G401.6 (cell line): ENCODE results near the gene CFAP221.

ENCODE experiments used
- FAIRE-seq: peaks from 2 replicates; lab custom pipeline; 2012; peaks lifted over from hg19 to GRCh38; lab: Jason Lieb, UNC

Gene CFAP221

GRCh38 chr2:119544075-119544938, at the start of gene CFAP221:
Gene CFAP221, plus strand, starts transcription at chr2:119544449. Its CDS starts 1,683 bp downstream, at chr2:119546132.
- FAIRE-seq, result no peak

- no peak for FAIRE-seq
Measured at GRCh38 chr2:119495948-119496347, 48.3 kb upstream of the CFAP221 start.

GRCh38 chr2:119496682-119497081, 47.6 kb upstream of the CFAP221 start:
- FAIRE-seq, result no peak

DNA sequence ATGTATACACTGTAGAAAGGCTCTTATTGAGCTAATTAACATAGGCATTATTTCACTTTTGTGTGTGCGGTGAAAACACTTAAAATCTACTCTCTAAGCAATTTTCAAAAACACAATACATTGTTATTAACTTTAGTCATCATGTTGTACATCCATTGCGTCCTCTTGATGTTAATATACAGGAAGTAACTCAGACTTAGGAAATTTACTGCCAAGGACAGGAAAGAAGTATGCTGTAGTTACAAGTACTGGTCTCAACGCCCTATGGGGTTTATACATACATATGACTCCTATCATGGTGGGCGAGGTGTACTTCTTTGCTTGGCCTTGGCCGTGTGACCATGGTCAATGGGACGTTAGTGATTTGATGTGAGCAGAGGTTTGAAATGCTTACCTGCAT, 35.5 kb upstream of the CFAP221 start:
- no peak for FAIRE-seq

DNA sequence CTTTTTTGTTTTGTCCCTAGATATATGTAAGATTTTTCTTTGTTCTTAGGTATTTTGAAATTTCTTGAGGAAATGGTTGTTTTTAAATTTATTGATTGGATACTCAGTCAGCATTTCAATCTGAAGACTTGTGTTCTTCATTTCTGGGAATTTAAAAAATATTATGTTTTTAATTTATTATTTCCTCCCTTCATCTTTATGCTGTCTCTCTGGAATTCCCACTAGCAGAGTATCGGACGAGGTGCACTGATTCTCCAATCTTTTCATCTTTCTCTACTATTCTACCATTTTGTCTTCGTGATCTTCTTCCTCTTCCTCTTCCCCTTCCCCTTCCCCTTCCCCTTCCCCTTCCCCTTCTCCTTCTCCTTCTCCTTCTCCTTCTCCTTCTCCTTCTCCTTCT, 32.3 kb upstream of the CFAP221 start:
- FAIRE-seq, result no peak

GRCh38 chr2:119512946-119513345, 31.3 kb upstream of the CFAP221 start:
- FAIRE-seq, result no peak

- FAIRE-seq, result no peak
Measured at GRCh38 chr2:119513832-119514231, 30.4 kb upstream of the CFAP221 start.

- no peak for FAIRE-seq
Measured at GRCh38 chr2:119516121-119516520, 28.1 kb upstream of the CFAP221 start.

DNA sequence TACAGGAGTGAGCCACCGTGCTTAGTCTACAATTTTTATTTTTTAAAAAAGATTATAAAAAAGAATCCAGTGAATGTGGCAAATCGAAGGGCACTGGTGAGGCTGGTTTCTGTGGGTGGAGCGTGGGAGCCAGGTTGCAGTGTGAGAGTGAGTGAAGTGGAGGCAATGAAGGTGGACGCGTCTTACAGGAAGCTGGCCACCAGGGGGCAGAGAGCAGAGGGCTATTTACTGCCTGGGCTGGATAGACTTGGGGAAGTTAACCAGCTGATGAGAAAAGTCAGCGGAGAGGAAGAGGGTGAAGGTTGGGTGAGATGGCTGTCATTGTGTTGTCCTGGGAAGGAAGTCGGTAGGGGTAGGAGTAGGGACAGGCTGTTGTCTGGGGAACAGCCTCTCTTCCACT, 26.8 kb upstream of the CFAP221 start:
- no peak for FAIRE-seq

DNA sequence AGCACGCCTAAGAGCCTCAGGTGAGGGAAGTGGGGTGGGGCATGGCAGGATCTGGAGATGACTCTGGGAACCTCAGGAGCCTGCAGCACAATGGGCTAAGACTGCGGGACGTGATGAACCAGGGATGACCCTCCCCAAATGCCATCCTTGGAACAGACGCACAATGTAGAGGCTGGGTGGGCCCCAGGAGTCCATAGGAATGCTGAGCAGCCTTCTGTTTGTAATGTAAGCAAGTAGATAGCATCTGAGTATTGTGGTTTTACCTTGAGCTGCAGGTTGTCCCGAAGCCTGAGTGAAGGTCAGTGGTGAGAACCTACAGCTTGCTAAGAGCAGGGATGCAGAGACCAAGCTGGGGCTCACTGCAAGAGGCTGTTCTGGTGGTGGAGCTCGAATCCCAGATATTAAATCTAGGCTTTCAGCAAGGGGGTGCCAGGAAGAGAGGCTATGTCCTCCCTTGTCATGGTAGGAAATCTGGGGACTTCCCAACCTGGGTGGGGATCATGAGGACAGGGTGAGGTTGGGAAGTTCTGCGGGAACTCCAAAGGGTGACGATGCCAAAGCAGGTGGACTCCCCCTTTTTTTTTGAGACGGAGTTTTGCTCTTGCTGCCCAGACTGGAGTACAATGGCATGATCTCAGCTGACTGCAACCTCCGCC, 25.7 kb upstream of the CFAP221 start:
- FAIRE-seq, result no peak

GRCh38 chr2:119519057-119519408, 25.2 kb upstream of the CFAP221 start:
- FAIRE-seq, result no peak

- FAIRE-seq, result no peak
Measured at GRCh38 chr2:119520696-119521432, 23.4 kb upstream of the CFAP221 start.

- no peak for FAIRE-seq
Measured at GRCh38 chr2:119521433-119522050, 22.7 kb upstream of the CFAP221 start.

- no peak for FAIRE-seq
Measured at GRCh38 chr2:119522671-119523070, 21.6 kb upstream of the CFAP221 start.

DNA sequence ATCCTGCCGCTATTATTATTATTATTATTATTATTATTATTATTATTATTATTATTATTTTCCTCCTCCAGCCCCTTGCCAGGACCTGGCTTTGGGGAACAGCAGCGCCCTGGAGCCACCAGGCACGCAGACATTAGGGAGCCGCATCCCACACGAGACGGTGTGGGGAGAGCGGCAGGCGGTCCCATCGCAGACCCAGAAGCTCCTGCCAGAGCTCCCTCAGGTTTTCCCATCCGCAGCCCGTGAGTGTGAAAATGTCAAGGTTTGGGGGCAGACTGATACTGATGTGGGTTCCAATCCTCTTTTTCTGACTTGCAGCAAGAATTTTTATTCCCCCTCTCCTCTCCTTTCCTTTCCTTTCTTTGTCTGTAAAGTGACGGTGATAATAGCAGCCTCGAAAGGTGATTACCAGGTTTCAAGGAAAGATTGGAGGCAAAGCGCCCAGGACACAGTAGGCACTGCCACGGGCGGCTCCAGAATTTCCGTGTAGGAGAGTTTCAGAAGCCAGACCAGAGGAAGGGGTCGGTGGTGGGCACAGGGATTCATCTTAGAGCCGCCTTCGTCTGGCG, 20.8 kb upstream of the CFAP221 start:
- no peak for FAIRE-seq

DNA sequence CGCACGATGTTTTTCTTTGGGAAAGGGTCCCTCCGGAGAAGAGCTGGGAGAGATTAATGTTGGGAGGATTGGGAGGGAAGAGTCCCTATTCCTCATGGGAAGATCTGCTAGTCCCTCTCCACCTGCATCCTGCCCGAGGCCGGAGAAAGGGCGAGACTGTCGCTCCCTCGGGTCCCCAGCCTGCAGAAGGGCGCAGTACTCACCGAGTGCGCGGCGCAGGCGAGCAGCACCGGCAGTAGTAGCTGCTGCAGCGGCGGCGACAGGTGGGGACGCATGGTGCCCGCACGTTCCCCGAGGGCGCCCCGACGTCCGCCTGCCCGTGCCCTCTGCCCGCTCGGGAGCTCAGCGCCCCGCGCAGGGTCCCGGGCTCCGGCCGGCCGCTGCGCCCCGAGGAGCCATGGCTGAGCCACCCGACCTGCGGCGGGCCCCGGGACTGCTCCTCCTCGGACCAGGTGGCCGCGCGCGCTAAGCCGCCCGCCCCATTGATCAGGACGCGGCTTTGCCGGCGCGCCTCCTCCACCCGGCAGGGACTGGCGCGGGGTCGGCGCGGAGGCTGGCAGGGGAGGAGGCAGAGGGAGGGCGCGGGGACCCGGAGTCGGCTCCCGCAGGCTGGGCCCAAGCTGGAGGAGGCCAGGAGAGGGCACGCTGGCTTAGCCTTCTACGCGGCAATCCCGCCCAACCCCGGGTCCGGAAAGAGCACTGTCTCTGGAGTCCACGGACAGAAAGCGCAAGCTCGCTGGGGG, 20.1 kb upstream of the CFAP221 start, which contains the start of gene SCTR:
TSS of gene SCTR (minus strand) at position 532 of the 743 bp plus-strand sequence. CDS start at position 275, 257 bp downstream.
- FAIRE-seq, result no peak

DNA sequence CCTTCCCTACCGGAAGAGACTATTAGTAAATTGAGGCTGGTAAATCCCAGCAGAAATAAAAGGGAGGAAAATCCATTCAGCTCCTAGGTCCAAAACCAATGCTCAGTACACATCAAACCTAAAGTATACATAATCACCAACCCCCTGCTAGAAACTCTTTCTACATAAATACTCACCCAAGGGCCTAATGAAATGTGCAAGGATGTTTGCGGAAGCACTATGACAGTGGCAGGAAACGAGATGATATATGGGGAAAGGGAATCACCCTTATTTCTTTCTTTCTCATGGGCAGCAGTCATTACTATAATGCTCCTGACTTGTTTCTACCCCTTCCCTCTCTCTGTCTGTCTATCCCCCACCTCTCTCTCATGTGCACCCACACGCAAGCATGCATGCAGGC, 18.6 kb upstream of the CFAP221 start:
- FAIRE-seq, result no peak

- no peak for FAIRE-seq
Measured at GRCh38 chr2:119527999-119528398, 16.2 kb upstream of the CFAP221 start.

- no peak for FAIRE-seq
Measured at GRCh38 chr2:119531292-119531691, 13.0 kb upstream of the CFAP221 start.

- peak; percentile 53 for FAIRE-seq
Measured at GRCh38 chr2:119533560-119533959, 10.7 kb upstream of the CFAP221 start.

- no peak for FAIRE-seq
Measured at GRCh38 chr2:119536211-119536610, 8.0 kb upstream of the CFAP221 start.
